Measurements from ENCODE around the gene PRMT1. TPM values are rescaled to one million over a fixed set of nuclear protein-coding genes. Genes with fewer than 3 reads are reported as not detected.

PRMT1 gene
- total RNA-seq, 4 donors from 2014 or later: 45.6 to 116 (median 70.3) TPM

DNA sequence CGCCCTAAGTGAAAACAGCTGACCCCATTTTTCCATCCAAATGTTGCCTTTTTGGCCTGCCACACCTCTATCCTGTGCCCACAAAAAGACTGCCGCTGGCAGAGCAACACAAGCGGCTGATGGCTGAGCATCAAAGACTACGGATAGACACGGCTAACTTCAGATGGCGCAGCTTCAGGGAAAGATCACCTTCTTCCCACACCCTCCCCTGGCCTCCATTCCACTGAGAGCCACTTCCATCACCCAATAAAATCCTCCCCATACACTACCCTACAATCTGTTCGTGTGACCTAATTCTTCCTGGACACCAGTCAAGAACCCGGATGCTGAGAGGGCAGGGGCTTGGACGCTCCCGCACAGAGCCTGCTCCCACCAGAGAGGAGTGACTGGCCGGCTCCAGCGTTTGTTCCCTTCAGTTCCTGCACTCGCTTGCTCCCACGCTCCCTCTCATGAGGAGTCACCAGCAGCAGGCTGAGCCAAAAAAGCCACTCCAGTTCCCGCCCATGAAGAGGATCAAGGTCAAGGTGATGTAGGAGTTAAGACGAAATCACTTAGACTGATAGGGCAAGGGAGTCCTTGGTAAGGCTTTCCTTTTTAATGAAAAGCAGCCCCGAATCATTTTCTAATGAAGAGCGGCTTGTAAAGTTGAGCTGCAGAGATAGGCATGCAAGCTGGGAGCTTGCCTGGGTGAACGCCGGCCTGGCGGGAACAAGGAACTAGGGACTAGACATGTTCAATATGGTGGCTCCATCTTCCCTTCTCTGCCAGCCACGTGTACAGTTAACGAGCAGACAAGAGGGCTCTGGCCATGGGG is 50.4 kb downstream of the PRMT1 start:
- TF ChIP-seq POLR2A (IDR thresholded peaks at IDR 0.05) (no peak), POLR2AphosphoS5 (IDR thresholded peaks at IDR 0.05) (no peak), EP300 (IDR thresholded peaks at IDR 0.05; ENCODE audit: low read depth) (no peak)
- TF ChIP-seq, protein P1, sequence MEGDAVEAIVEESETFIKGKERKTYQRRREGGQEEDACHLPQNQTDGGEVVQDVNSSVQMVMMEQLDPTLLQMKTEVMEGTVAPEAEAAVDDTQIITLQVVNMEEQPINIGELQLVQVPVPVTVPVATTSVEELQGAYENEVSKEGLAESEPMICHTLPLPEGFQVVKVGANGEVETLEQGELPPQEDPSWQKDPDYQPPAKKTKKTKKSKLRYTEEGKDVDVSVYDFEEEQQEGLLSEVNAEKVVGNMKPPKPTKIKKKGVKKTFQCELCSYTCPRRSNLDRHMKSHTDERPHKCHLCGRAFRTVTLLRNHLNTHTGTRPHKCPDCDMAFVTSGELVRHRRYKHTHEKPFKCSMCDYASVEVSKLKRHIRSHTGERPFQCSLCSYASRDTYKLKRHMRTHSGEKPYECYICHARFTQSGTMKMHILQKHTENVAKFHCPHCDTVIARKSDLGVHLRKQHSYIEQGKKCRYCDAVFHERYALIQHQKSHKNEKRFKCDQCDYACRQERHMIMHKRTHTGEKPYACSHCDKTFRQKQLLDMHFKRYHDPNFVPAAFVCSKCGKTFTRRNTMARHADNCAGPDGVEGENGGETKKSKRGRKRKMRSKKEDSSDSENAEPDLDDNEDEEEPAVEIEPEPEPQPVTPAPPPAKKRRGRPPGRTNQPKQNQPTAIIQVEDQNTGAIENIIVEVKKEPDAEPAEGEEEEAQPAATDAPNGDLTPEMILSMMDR (IDR thresholded peaks at IDR 0.05): no peak
- Histone ChIP-seq H3K27ac (peak overlapping the region in 2 of 4 donors; percentile 13 to 16), H3K4me3 (no peak overlapping the region), H3K9me3 (no peaks in the 10 kb centered on the region), H3K36me3 (no peaks in the 10 kb centered on the region), H3K4me1 (no peaks in the 10 kb centered on the region), H3K27me3 (no peaks in the 10 kb centered on the region)
- WGBS, 2 donors (ENCODE audit: low coverage in 1 of 2): 73 to 90% methylated on average over 8 to 23 of the region's 23 CpGs
- intact Hi-C loops (cut with DNase I; ENCODE audit: low total_unique reads): no loop called here
- in situ Hi-C loops (cut with MboI; ENCODE audit: low pct_ligation_motif_present in 1 of 4, low pct_unique_long_range_greater_than_20kb in 1 of 4, low sequenced_read_pairs in 3 of 4): no loop called here
- no peak for DNase-seq

DNA sequence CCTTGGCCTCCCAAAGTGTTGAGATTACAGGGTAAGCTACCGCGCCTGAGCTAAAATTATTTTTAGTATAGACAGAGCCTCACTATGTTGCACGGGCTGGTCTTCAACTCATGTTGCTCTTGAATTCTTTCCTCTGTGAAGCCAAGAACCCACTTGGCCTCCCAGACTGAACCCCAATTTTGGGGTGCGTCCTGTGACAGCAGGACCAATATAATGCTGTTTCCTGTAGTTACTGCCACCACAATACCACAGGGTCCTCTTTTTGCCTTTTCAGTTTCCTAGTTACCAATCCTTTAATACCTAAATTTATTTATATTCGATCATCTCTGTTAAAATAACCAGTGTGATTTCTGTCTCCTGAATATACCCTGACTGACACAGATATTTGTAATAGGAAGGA is 53.1 kb downstream of the PRMT1 start:
- DNase-seq: no peak
- Histone ChIP-seq H3K9me3 (no peaks in the 10 kb centered on the region), H3K4me1 (no peaks in the 10 kb centered on the region), H3K4me3 (no peak overlapping the region), H3K36me3 (no peaks in the 10 kb centered on the region), H3K27me3 (no peaks in the 10 kb centered on the region), H3K27ac (no peak overlapping the region)
- intact Hi-C loops (cut with DNase I; ENCODE audit: low total_unique reads) (no loop called here), in situ Hi-C loops (cut with MboI; ENCODE audit: low pct_ligation_motif_present in 1 of 4, low pct_unique_long_range_greater_than_20kb in 1 of 4, low sequenced_read_pairs in 3 of 4) (no loop called here)
- TF ChIP-seq POLR2AphosphoS5 (IDR thresholded peaks at IDR 0.05) (no peak), POLR2A (IDR thresholded peaks at IDR 0.05) (no peak), EP300 (IDR thresholded peaks at IDR 0.05; ENCODE audit: low read depth) (no peak)
- TF ChIP-seq, protein P1 (IDR thresholded peaks at IDR 0.05): no peak
- whole genome bisulfite sequencing, 2 donors (ENCODE audit: low coverage in 1 of 2): 56 to 72% methylated on average over 3 to 5 of the region's 5 CpGs

Small RNA genes lying within 50 kb of the gene (small RNA-seq; reads per million reads assigned to genes)
- gene MIR5088: 0 reads per million in 4 donors

Other genes with a start within 250 kb of the PRMT1 start
- gene SLC17A7, start 235.7 kb upstream of the PRMT1 start, total RNA-seq: 1 to 10 TPM in 1 of 4 donors, under 1 TPM in 1, not detected in 2; 0.55 to 1.1 TPM
- gene PIH1D1, start 225.5 kb upstream of the PRMT1 start, total RNA-seq: 100 to 1,000 TPM in 1 of 4 donors, 10 to 100 TPM in 3; 52.7 to 105 (median 90.4) TPM
- gene ALDH16A1, start 224.0 kb upstream of the PRMT1 start, total RNA-seq: 100 to 1,000 TPM in 1 of 4 donors, 10 to 100 TPM in 3; 24.3 to 465 (median 43.1) TPM
- 1 to 10 TPM in 2 of 4 donors, under 1 TPM in 1, not detected in 1; 1.00 to 4.0 (median 3.2) TPM for gene FLT3LG, start 203.1 kb upstream of the PRMT1 start, total RNA-seq
- gene RPL13A, start 189.7 kb upstream of the PRMT1 start, total RNA-seq: 1,000 to 10,000 TPM; 1,219 to 2,956 (median 2,884) TPM
- gene RPS11, start 180.8 kb upstream of the PRMT1 start, total RNA-seq: 1,000 to 10,000 TPM; 1,601 to 4,774 (median 2,823) TPM
- 100 to 1,000 TPM; 425 to 562 (median 519) TPM for gene FCGRT, start 164.6 kb upstream of the PRMT1 start, total RNA-seq
- 100 to 1,000 TPM in 1 of 4 donors, 10 to 100 TPM in 3; 26.2 to 119 (median 57.4) TPM for gene RCN3, start 149.3 kb upstream of the PRMT1 start, total RNA-seq
- 100 to 1,000 TPM in 1 of 4 donors, 10 to 100 TPM in 3; 56.5 to 105 (median 74.4) TPM for gene NOSIP, start 96.7 kb upstream of the PRMT1 start, total RNA-seq
- 10 to 100 TPM in 2 of 4 donors, 1 to 10 TPM in 1, under 1 TPM in 1; 0.40 to 22.7 (median 12.2) TPM for gene PRRG2, start 96.0 kb upstream of the PRMT1 start, total RNA-seq
- gene PRR12, start 86.1 kb upstream of the PRMT1 start, total RNA-seq: 10 to 100 TPM; 12.2 to 54.7 (median 30.0) TPM
- 10 to 100 TPM; 31.8 to 97.6 (median 58.2) TPM for gene RRAS, start 37.1 kb upstream of the PRMT1 start, total RNA-seq
- 100 to 1,000 TPM in 1 of 4 donors, 10 to 100 TPM in 3; 20.2 to 118 (median 32.7) TPM for gene SCAF1, start 35.1 kb upstream of the PRMT1 start, total RNA-seq
- 100 to 1,000 TPM in 2 of 4 donors, 10 to 100 TPM in 2; 73.0 to 164 (median 104) TPM for gene IRF3, start 11.4 kb upstream of the PRMT1 start, total RNA-seq
- 10 to 100 TPM in 1 of 4 donors, 1 to 10 TPM in 3; 5.4 to 10.2 (median 6.9) TPM for gene BCL2L12, start 11.3 kb upstream of the PRMT1 start, total RNA-seq
- gene ADM5, start 12.3 kb downstream of the PRMT1 start, total RNA-seq: under 1 TPM in 2 of 4 donors, not detected in 2; 0.41 to 0.95 TPM
- 10 to 100 TPM in 1 of 4 donors, 1 to 10 TPM in 3; 1.5 to 10.9 (median 2.2) TPM for gene CPT1C, start 13.8 kb downstream of the PRMT1 start, total RNA-seq
- gene TSKS, start 86.0 kb downstream of the PRMT1 start, total RNA-seq: 10 to 100 TPM in 1 of 4 donors, under 1 TPM in 2, not detected in 1; 0.32 to 12.7 (median 0.82) TPM
- 100 to 1,000 TPM in 2 of 4 donors, 10 to 100 TPM in 2; 71.1 to 125 (median 93.0) TPM for gene AP2A1, start 89.7 kb downstream of the PRMT1 start, total RNA-seq
- gene FUZ, start 136.0 kb downstream of the PRMT1 start, total RNA-seq: 10 to 100 TPM; 10.2 to 20.1 (median 13.1) TPM
- 10 to 100 TPM; 26.9 to 46.6 (median 38.7) TPM for gene MED25, start 141.0 kb downstream of the PRMT1 start, total RNA-seq
- 100 to 1,000 TPM in 1 of 4 donors, 10 to 100 TPM in 3; 62.3 to 203 (median 66.8) TPM for gene PTOV1, start 173.9 kb downstream of the PRMT1 start, total RNA-seq
- 100 to 1,000 TPM in 2 of 4 donors, 10 to 100 TPM in 2; 60.8 to 128 (median 99.6) TPM for gene PNKP, start 190.3 kb downstream of the PRMT1 start, total RNA-seq
- 10 to 100 TPM; 15.3 to 29.7 (median 22.7) TPM for gene AKT1S1, start 200.1 kb downstream of the PRMT1 start, total RNA-seq
- gene TBC1D17, start 200.4 kb downstream of the PRMT1 start, total RNA-seq: 10 to 100 TPM; 26.4 to 80.8 (median 47.9) TPM
- gene IL4I1, start 219.6 kb downstream of the PRMT1 start, total RNA-seq: 1 to 10 TPM in 1 of 4 donors, not detected in 3; 2.1 TPM

Measured in transverse colon (tissue), 4 donors.